Naive thymus-derived CD4-positive, alpha-beta T cell (primary cell): ENCODE results near the gene SNRNP25. TPM values are rescaled to one million over a fixed set of nuclear protein-coding genes. Genes with fewer than 3 reads are reported as not detected.

ENCODE experiments used
- ATAC-seq: fragments of 150-1000 bp; cut with Tn5 transposase; 2 replicates; pipeline ENCODE4 v1.10.0; 2021; ENCODE audit warnings: mild to moderate bottlenecking, moderate library complexity
- CTCF ChIA-PET: fragments of 350-600 bp; sonication (Branson Sonifier 250); formaldehyde crosslinking; loops from one replicate; lab custom pipeline; 2021; ENCODE audit warnings: antibody characterized with exemption; lab: Charles Lee
- POLR2A ChIA-PET: fragments of 350-600 bp; sonication (Branson Sonifier 250); formaldehyde crosslinking; loops from one replicate; lab custom pipeline; 2021; ENCODE audit warnings: antibody characterized with exemption, inconsistent platforms; lab: Charles Lee
- DNase-seq, 9 donors: peaks; one replicate each; pipeline versions ENCODE4 v3.0.0 to v3.0.0-alpha.2; 2020 to 2022; ENCODE audit warnings: mixed read lengths in 1 of 9
- H3K27ac ChIP-seq: one replicate; pipeline ENCODE4 v1.7.0; 2013; ENCODE audit warnings: mild to moderate bottlenecking, low read depth, low read length, moderate library complexity
- H3K27me3 ChIP-seq, 2 donors: one replicate each; pipeline ENCODE4 v1.7.0; 2013; ENCODE audit warnings: low read length in 2 of 2, mild to moderate bottlenecking in 2 of 2, moderate library complexity in 2 of 2; ENCODE audit not compliant: control insufficient read depth in 2 of 2, insufficient read depth in 2 of 2
- H3K36me3 ChIP-seq, 3 experiments: 1 replicate in 2 of 3; 2 replicates in 1 of 3; pipeline ENCODE4 v1.7.0; 2013; ENCODE audit warnings: low read length in 3 of 3, mild to moderate bottlenecking in 3 of 3, moderate library complexity in 1 of 3; ENCODE audit not compliant: insufficient read depth in 3 of 3, control insufficient read depth in 2 of 3
- H3K4me1 ChIP-seq, 2 donors: one replicate each; pipeline ENCODE4 v1.7.0; 2013; ENCODE audit warnings: low read length in 2 of 2, mild to moderate bottlenecking in 2 of 2, moderate library complexity in 1 of 2; ENCODE audit not compliant: control insufficient read depth in 2 of 2, insufficient read depth in 2 of 2
- H3K4me3 ChIP-seq: 2 replicates; pipeline ENCODE4 v1.7.0; 2013; ENCODE audit warnings: mild to moderate bottlenecking, low read length
- H3K9me3 ChIP-seq, 3 experiments: 1 replicate in 2 of 3; 2 replicates in 1 of 3; pipeline ENCODE4 v1.7.0; 2013; ENCODE audit warnings: low read length in 3 of 3; ENCODE audit not compliant: control insufficient read depth in 2 of 3
- H3K27ac Mint-ChIP-seq, 9 donors: one replicate each; pipeline ENCODE4 v1.8.0; 2020 to 2022; ENCODE audit warnings: mixed read lengths in 9 of 9, mild to moderate bottlenecking in 8 of 9, moderate library complexity in 5 of 9, inconsistent platforms in 2 of 9
- H3K27me3 Mint-ChIP-seq, 5 donors: one replicate each; pipeline ENCODE4 v1.8.0; 2021 to 2022; ENCODE audit warnings: mixed read lengths in 5 of 5, mild to moderate bottlenecking in 1 of 5
- H3K36me3 Mint-ChIP-seq, 5 donors: one replicate each; pipeline ENCODE4 v1.8.0; 2020 to 2022; ENCODE audit warnings: mixed read lengths in 5 of 5, mild to moderate bottlenecking in 3 of 5, inconsistent platforms in 1 of 5
- H3K4me1 Mint-ChIP-seq, 7 donors: one replicate each; pipeline ENCODE4 v1.8.0; 2020 to 2022; ENCODE audit warnings: mixed read lengths in 7 of 7, mild to moderate bottlenecking in 3 of 7, inconsistent platforms in 1 of 7
- H3K4me3 Mint-ChIP-seq, 10 donors: one replicate each; pipeline ENCODE4 v1.8.0; 2020 to 2022; ENCODE audit warnings: mild to moderate bottlenecking in 10 of 10, mixed read lengths in 10 of 10, moderate library complexity in 6 of 10, inconsistent platforms in 2 of 10
- H3K9me3 Mint-ChIP-seq, 11 donors: one replicate each; pipeline ENCODE4 v1.8.0; 2020 to 2022; ENCODE audit warnings: mixed read lengths in 11 of 11, mild to moderate bottlenecking in 4 of 11, inconsistent platforms in 1 of 11, moderate library complexity in 1 of 11
- intact Hi-C, 2 donors: fragments of 100-400 bp; cut with micrococcal nuclease; formaldehyde crosslinking; loops; one replicate each; pipeline ENCODE4 v1.15.1; 2023
- polyA plus RNA-seq, 2 donors: library from polyadenylated mRNA; unstranded; fragments of 300-500 nt; fragmentation: Illumina TruSeq; gene quantifications; one replicate each; pipeline ENCODE4 v1.2.3, GENCODE V29; 2021
- total RNA-seq, 6 experiments: library from RNA in 5 of 6; stranded (reverse) in 5 of 6; gene quantifications; 1 replicate in 5 of 6; 2 replicates in 1 of 6; pipeline ENCODE4 v1.2.3 and lab custom pipeline; 2021 to 2026

Gene SNRNP25
- total and polyA plus RNA-seq, 7 experiments from 2014 or later, result 9.8 to 57.4 (median 12.3) TPM

DNA sequence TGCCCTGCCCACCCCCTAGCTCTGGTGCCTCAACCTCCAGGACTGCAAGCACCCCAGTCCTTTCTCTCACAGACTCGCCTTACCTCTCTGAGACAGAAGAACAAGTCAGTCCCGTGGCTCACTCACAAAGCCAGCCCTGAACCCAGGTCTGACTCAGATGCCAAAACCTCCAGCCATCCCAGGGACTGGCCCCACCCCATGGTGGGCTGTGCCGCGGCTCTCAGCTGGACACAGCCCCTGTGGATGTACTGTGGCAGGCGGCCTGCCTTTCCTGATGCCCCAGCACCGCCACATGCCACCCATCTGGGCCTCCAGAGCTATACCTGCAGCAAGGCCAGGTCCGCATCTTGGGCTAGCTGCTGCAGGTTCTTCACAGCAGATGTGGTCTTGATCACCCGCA lies 44.2 kb downstream of the SNRNP25 start:
- no peak for ATAC-seq
- DNase-seq, result no peak
- intact Hi-C loops, result loop anchor here (1.0 to 2.0 kb wide), 2 partner anchors 19 to 33 kb away; partner anchors contain the start of gene MPG (in 1 of the 2)
- no peak overlapping the region for H3K4me3 Mint-ChIP-seq
- H3K4me1 ChIP-seq, result no peaks in the 10 kb centered on the region
- ChIA-PET CTCF (interaction anchor here (0.7 to 5.8 kb wide), 4 partner anchors 9 to 37 kb away, joined by 3 to 96 read pairs (median 6); no protein-coding TSS in a partner anchor), POLR2A (interaction anchor here (0.7 to 2.2 kb wide), 4 partner anchors 8 to 32 kb away, joined by 3 to 7 read pairs (median 4); no protein-coding TSS in a partner anchor)
- H3K27me3 ChIP-seq, result no peaks in the 10 kb centered on the region
- H3K4me3 ChIP-seq, result no peak overlapping the region
- no peaks in the 10 kb centered on the region for H3K9me3 ChIP-seq
- peak overlapping the region in 1 of 9 donors; percentile 43 for H3K27ac Mint-ChIP-seq
- peaks cover 4 to 10% (median 4%) of the 10 kb centered on the region in 7 donors for H3K4me1 Mint-ChIP-seq
- peaks cover 0 to 8% (median 0%) of the 10 kb centered on the region in 5 donors for H3K36me3 Mint-ChIP-seq
- no peak overlapping the region for H3K27ac ChIP-seq
- H3K9me3 Mint-ChIP-seq, result no peaks in the 10 kb centered on the region
- H3K27me3 Mint-ChIP-seq, result no peaks in the 10 kb centered on the region
- peaks cover 0 to 19% (median 5%) of the 10 kb centered on the region in 3 experiments for H3K36me3 ChIP-seq

GRCh38 chr16:100989-101388 lies 47.4 kb downstream of the SNRNP25 start:
- intact Hi-C loops, result no loop called here
- peaks cover 0 to 23% (median 5%) of the 10 kb centered on the region in 3 experiments for H3K36me3 ChIP-seq
- Mint-ChIP-seq H3K27ac (no peak overlapping the region), H3K4me1 (peaks cover 4 to 10% (median 4%) of the 10 kb centered on the region in 7 donors), H3K9me3 (no peaks in the 10 kb centered on the region), H3K27me3 (no peaks in the 10 kb centered on the region), H3K36me3 (peaks cover 0 to 15% (median 0%) of the 10 kb centered on the region in 5 donors), H3K4me3 (peak overlapping the region in 1 of 10 donors; percentile 45)
- H3K4me3 ChIP-seq, result no peak overlapping the region
- no peak for DNase-seq
- H3K9me3 ChIP-seq, result no peaks in the 10 kb centered on the region
- ChIA-PET POLR2A (no interaction called here), CTCF (no interaction called here)
- ATAC-seq, result no peak
- H3K27me3 ChIP-seq, result no peaks in the 10 kb centered on the region
- H3K27ac ChIP-seq, result no peak overlapping the region
- H3K4me1 ChIP-seq, result no peaks in the 10 kb centered on the region

GRCh38 chr16:101586-101985 lies 48.0 kb downstream of the SNRNP25 start:
- DNase-seq, result no peak
- Mint-ChIP-seq H3K4me1 (peaks cover 4 to 10% (median 4%) of the 10 kb centered on the region in 7 donors), H3K36me3 (peaks cover 0 to 15% (median 0%) of the 10 kb centered on the region in 5 donors), H3K9me3 (peaks cover 0 to under 1% (median 0%) of the 10 kb centered on the region in 11 donors), H3K27me3 (no peaks in the 10 kb centered on the region), H3K27ac (peak overlapping the region in 1 of 9 donors; percentile 36), H3K4me3 (no peak overlapping the region)
- Histone ChIP-seq H3K27ac (no peak overlapping the region), H3K9me3 (no peaks in the 10 kb centered on the region), H3K36me3 (peaks cover 0 to 20% (median 5%) of the 10 kb centered on the region in 3 experiments), H3K27me3 (no peaks in the 10 kb centered on the region), H3K4me3 (no peak overlapping the region), H3K4me1 (no peaks in the 10 kb centered on the region)
- ATAC-seq, result no peak
- CTCF ChIA-PET, result no interaction called here
- intact Hi-C loops, result no loop called here
- POLR2A ChIA-PET, result no interaction called here

DNA sequence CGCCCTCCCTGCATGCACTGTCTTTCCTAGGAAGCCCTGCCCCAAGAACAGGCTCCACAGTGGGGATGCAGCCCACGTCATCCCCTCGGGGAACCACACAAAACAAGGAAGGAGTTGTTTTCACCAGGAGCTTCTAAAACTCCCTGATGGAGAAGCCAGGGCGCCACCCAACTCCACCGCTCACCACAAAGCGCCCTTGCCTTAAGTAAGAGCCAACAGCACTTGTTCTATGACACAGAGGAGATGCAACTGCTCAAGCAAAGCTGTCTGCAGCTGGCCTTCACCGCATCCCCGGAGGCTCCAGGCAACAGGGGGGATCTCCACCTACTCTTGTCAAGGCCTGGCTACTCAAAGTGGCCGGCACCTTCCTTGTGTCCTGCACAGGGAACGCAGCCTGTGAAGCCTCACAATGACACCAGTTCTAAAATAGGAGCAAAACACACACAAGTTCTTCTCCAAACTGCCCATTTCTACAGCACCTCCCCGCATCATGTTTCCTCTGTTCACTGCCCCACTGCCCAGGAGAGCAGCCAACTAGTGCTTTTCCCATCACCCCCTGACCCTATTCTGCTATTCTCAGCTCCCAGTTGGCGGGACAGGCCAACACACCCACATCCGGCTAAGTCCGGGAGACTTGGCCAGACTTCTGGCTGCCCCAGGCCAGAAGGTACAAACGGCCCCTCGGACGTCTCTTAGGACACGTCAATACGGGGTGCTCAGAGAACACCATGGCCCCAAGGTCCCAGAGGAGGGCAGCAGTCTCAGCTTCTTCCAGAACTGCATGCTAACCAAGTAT lies 48.6 kb downstream of the SNRNP25 start:
- peaks cover 0 to 15% (median 0%) of the 10 kb centered on the region in 5 donors for H3K36me3 Mint-ChIP-seq
- Histone ChIP-seq H3K9me3 (no peaks in the 10 kb centered on the region), H3K27ac (no peak overlapping the region), H3K4me1 (no peaks in the 10 kb centered on the region), H3K27me3 (no peaks in the 10 kb centered on the region), H3K36me3 (peaks cover 0 to 20% (median 5%) of the 10 kb centered on the region in 3 experiments), H3K4me3 (no peak overlapping the region)
- CTCF ChIA-PET, result no interaction called here
- peaks cover 0 to 1% (median 0%) of the 10 kb centered on the region in 11 donors for H3K9me3 Mint-ChIP-seq
- POLR2A ChIA-PET, result interaction anchor here (0.5 kb wide), 1 partner anchor 9 kb away, joined by 4 read pairs; no protein-coding TSS in a partner anchor
- H3K4me1 Mint-ChIP-seq, result peaks cover 0 to 12% (median 4%) of the 10 kb centered on the region in 7 donors
- intact Hi-C loops, result no loop called here
- DNase-seq (no peak), ATAC-seq (no peak)
- peak overlapping the region in 1 of 9 donors; percentile 55 for H3K27ac Mint-ChIP-seq
- H3K4me3 Mint-ChIP-seq, result no peak overlapping the region
- H3K27me3 Mint-ChIP-seq, result no peaks in the 10 kb centered on the region

DNA sequence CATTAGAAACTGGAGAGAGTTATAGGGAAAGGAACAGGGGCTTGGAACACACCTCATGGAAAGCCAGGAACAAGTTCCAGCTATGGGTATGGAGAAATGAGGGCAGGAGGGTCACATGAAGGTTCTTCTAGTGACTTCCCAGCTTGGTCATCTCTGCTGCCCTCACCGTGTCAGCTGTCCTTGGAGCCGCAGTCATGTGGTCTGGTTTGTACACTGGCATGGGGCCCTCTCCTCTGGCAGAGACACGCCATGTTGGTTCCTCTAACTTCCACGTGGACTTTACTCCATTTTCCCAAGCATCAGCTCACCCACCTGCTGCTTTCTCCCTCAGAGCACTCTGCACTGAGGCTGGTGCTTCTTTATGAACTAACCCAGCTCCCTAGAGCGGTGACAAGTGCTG lies 50.7 kb downstream of the SNRNP25 start:
- H3K4me3 ChIP-seq, result no peak overlapping the region
- ChIA-PET CTCF (interaction anchor here (0.5 to 2.0 kb wide), 3 partner anchors 9 to 78 kb away, joined by 4 to 9 read pairs (median 4); no protein-coding TSS in a partner anchor), POLR2A (interaction anchor here (0.7 kb wide), 1 partner anchor 421 kb away, joined by 3 read pairs; no protein-coding TSS in a partner anchor)
- intact Hi-C loops, result no loop called here
- H3K27me3 ChIP-seq, result no peaks in the 10 kb centered on the region
- H3K9me3 ChIP-seq, result no peaks in the 10 kb centered on the region
- H3K36me3 ChIP-seq, result peaks cover 0 to 21% (median 0%) of the 10 kb centered on the region in 3 experiments
- Mint-ChIP-seq H3K4me1 (peaks cover 0 to 7% (median 4%) of the 10 kb centered on the region in 7 donors), H3K36me3 (peaks cover 0 to 17% (median 0%) of the 10 kb centered on the region in 5 donors), H3K27ac (no peak overlapping the region), H3K4me3 (no peak overlapping the region), H3K9me3 (peaks cover 0 to 1% (median 0%) of the 10 kb centered on the region in 11 donors), H3K27me3 (no peaks in the 10 kb centered on the region)
- H3K27ac ChIP-seq, result no peak overlapping the region
- no peak for ATAC-seq
- no peak for DNase-seq
- no peaks in the 10 kb centered on the region for H3K4me1 ChIP-seq

DNA sequence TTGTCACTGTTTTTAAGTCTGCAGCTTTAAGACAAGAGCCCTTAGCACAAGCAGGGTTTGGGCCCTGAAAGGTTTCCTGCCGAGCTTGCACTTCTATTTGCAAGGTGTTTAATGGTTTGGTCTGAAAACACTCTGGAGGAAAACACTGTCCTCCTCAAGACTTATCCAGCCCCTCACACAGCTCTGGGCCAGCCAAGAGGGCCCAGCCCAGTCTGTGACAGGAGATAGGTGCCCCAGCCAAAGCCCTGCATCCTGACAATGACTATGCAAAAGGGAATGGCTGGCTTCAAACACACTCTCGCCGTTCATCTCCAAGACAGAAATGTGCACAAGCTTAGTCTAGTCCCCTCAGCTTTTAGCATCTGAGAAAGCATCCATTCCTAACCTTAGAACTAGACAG lies 51.3 kb downstream of the SNRNP25 start:
- intact Hi-C loops, result no loop called here
- ChIA-PET POLR2A (no interaction called here), CTCF (interaction anchor here (1.4 to 3.8 kb wide), 4 partner anchors 9 to 257 kb away, joined by 4 to 35 read pairs (median 10); no protein-coding TSS in a partner anchor)
- Mint-ChIP-seq H3K4me1 (peaks cover 0 to 7% (median 4%) of the 10 kb centered on the region in 7 donors), H3K9me3 (peaks cover 0 to 1% (median 0%) of the 10 kb centered on the region in 11 donors), H3K36me3 (peaks cover 0 to 22% (median 0%) of the 10 kb centered on the region in 5 donors), H3K27me3 (no peaks in the 10 kb centered on the region), H3K4me3 (no peak overlapping the region), H3K27ac (peak overlapping the region in 1 of 9 donors; percentile 30)
- no peaks in the 10 kb centered on the region for H3K4me1 ChIP-seq
- H3K36me3 ChIP-seq, result peaks cover 0 to 26% (median 0%) of the 10 kb centered on the region in 3 experiments
- no peaks in the 10 kb centered on the region for H3K9me3 ChIP-seq
- H3K4me3 ChIP-seq, result no peak overlapping the region
- ATAC-seq (no peak), DNase-seq (no peak)
- H3K27me3 ChIP-seq, result no peaks in the 10 kb centered on the region
- no peak overlapping the region for H3K27ac ChIP-seq
